ENCODE results near the gene SORCS1.
A peak's percentile ranks its signal among the peaks of the same experiment; 100 is the strongest.
"Not testable (repeated sequence)": the region's sequence is repeated elsewhere in the genome, so short reads cannot be mapped to it uniquely, and the experiment has no call there.

Gene SORCS1

GRCh38 chr10:106938513-106938912 is 226.0 kb downstream of the SORCS1 start:
- no peak for FAIRE-seq

DNA sequence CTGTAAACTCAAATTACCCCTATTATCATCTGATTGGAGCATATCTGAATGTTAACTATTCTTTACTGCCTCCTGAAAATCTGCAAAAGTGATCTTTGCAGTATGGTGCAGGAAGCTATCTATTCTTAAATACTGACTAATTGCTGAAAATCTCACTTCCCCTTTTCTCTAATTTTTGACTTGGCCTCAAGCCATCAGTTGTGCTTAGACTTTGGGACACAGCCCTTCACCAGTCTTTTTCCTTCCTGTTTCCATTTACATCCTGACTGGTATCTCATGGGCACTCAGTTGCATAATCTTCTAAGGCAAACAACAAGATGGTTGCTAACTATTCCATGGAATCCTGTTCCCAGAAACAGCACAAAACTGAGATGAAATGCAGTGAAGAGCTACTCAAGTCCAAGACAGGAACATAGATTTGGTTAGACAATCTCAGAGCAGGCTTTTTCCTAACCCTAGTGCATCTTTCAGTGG is 228.5 kb downstream of the SORCS1 start:
- no peak for FAIRE-seq

DNA sequence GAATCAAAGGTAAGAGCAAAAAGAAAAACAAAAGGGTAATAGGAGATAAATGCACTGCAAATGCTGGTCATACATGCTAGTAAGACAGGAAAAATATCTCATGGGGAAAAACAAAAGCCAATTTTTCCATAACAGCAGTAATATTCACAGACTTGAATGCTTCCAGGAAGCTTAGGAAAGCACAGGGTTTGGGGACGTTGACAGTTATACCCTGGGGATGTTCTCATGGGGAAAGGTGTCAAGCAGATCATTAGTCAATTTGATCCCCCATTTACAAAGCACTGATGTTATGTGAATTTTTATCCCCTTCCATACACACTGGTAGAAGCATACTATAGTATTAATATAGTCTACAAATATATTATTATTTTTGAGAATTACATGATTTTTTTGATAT is 232.7 kb downstream of the SORCS1 start:
- no peak for FAIRE-seq

- FAIRE-seq, result no peak
Measured at GRCh38 chr10:106931159-106931852, 233.2 kb downstream of the SORCS1 start.

DNA sequence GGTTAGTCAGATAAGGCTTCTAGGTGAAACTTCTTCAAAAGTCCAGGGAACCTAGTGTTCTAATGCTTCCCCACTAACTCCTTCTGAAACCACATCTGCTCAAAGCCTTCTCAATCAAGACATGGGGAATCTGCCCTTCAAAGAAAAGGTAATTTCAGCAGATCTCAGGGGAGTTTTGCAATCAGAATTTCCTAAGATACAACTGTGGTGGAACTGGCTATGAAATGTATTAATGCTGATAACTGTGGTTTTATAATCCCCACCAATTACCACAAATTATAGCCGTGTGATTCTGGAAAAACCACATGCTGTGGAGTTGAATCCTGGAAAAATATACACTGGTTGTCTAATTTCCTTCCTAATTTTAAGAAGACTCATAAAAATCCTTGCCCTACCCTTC is 233.8 kb downstream of the SORCS1 start:
- no peak for FAIRE-seq

GRCh38 chr10:106929291-106929895 is 235.1 kb downstream of the SORCS1 start:
- no peak for FAIRE-seq

- not testable (repeated sequence) for FAIRE-seq
Measured at GRCh38 chr10:106928151-106928550, 236.4 kb downstream of the SORCS1 start.

- no peak for FAIRE-seq
Measured at GRCh38 chr10:106925191-106925590, 239.3 kb downstream of the SORCS1 start.

DNA sequence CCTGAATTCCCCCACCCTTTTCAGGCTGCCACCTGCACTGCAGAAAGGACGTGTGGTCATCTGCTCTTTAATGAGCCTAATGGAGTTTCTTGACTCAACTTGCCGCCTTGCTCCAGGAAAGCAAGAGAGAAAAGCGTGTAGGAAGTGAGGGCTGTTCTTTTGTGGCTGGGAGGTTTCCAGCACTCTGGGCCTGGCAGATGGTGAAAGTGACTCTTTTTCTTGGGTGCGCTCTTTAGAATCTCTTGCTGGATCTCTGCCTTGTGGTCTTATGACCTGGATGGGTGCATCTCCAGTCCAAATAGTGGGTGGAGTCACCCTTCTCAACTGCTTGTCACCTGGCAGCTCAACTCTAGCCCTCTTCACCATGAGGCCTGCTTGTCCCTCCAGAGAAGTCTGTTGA is 244.0 kb downstream of the SORCS1 start:
- FAIRE-seq, result no peak

DNA sequence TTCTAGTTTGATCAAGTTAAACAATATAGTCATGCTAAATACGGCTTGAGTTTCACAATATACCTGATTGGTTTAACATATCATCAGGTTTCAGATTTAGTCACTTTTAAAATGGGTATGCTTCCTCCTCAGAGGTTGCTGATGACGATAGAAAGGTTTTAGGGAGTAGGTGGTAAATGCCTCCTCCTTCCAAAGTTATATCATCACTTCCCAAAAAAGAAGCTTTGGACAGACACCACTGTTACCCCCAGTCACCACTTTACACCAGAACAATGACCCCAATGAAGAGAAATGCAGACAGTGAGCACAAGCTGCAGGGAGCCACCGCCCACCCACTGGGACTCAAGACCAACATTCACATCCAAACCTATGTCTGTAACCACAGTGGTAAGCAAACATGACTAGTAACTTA is 244.6 kb downstream of the SORCS1 start:
- FAIRE-seq, result no peak

GRCh38 chr10:106917452-106918055 is 247.0 kb downstream of the SORCS1 start:
- FAIRE-seq, result no peak

- no peak for FAIRE-seq
Measured at GRCh38 chr10:106914016-106914415, 250.5 kb downstream of the SORCS1 start.

DNA sequence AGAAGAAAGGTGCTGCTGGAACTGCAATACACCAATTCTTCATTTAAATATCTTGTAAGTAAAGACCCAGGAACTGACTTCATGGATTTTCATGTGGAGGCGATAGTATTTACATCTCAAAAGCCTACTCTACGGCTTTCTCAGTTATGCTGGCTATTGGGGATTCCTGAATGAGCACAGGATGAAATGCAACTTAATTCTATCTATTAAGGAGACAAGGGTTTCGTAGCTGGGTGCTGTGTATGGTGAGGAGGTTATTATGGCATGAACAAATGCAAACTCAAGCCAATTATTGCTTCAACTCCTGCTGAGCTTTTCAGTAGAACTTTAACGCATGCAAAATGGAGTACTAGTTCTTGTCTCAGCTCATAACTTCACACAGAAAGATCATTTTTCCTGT is 251.2 kb downstream of the SORCS1 start:
- FAIRE-seq, result no peak

DNA sequence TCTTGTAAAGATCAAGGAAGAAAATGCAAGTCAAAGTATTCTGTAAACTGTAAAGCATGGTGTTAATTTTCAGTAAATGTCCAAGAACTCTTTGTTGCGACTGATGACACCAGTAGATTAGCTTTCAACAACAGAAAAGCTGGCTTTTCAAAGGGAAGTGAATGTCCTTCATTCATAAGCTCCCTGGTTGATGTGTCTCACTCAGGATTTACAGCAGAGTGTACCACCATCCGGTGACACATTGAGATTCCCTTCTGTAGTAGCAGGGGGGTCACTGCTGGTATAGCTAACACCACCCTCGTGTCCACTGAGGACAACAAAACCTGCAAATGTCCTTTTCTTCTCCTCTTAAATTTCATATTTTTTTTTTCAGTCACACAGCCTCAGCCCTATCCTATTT is 253.4 kb downstream of the SORCS1 start:
- no peak for FAIRE-seq

DNA sequence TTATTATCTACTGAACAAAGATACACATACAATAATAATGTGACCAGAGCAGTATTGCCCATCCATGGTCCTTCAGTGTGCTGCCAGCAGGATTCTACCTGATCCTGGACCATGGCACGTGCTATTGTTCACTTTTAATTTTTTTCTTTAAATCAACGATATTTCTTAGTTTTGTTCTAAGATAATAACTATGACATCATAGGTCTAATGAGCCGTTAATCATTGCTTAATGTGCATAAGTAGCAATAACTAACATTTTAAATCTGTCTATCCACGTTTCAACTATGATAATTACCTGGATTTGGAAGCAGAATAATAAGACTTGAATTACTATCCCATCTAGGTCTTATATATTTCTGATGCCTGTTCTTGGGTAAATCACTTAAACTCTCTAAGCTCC is 253.8 kb downstream of the SORCS1 start:
- no peak for FAIRE-seq

DNA sequence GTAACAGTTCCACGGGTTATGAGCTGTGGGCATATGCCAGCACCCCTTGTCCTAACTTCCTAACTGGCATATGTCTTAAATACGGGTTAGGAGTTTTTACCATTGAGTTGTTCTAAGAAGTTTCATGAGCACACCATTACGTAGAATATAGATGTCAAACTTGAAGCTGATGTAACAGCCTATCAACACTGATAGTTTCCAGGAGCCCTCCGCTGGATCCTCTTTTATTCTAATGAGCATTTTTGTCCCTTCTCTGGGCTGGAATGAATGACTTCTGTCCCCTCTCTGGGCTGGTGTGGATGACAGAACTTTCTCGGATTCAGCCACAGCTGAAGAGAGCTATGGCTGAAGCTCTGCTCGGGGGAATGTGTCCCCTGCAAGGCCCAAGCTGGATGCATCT is 256.3 kb downstream of the SORCS1 start:
- FAIRE-seq, result no peak

DNA sequence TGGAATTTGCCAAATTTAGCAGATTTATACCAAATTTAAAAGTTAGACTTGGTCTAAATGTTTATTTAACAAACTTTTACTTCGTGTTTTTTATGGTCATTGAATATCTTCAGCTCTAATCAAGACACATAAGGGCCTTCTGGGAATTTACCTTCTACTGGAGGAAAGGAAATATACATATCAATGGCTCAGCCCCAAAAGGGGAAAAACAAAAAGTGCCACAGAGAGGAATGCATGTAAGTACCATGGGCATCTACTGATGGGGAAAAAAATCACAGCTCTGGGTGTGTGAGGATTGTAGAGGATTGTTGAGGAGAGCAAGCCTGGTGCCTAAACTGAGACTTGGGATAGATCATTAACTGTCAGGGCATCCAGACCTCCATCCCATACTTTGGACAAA is 260.3 kb downstream of the SORCS1 start:
- FAIRE-seq, result no peak

GRCh38 chr10:106903180-106903579 is 261.3 kb downstream of the SORCS1 start:
- no peak for FAIRE-seq

- no peak for FAIRE-seq
Measured at GRCh38 chr10:106900016-106900652, 264.4 kb downstream of the SORCS1 start.

DNA sequence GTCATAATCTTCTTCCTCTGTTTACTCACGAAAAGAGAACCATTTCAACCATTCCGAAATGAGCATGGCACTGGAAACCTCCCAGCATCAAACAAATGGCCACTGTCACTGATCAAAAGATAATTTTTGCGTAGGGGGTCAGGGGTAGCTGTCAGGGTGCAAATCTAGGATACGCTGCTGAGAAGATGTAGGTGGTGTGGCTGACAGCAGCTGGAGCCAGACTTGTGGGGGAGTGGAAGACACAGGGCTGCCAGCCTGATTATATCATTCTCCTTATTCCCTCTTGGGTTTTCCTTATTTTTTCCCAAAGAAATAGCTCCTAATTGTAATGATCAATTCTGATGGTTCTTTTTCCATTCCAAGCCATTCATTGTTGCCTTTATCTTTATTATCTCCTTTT is 266.1 kb downstream of the SORCS1 start:
- FAIRE-seq, result no peak

- no peak for FAIRE-seq
Measured at GRCh38 chr10:106897719-106898118, 266.8 kb downstream of the SORCS1 start.

DNA sequence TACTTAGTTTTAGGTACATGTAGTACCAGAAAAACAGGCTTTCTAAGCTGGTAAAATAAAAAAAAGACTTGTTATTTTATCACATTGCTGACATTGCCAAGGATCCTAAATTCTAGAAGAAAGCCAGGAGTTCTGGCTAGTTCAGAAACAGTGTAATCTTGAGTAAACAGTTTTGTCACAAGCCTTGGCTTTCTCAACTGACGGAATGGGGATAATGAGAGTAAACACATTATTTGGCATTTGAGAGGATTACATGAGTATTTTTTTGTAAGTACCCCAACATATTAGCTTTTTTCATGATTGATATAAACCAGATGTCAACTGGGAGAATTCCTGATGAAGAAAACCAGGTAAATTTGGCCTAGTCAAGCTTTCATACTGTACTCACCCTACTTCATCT is 269.8 kb downstream of the SORCS1 start:
- peak; percentile 17 for FAIRE-seq

- FAIRE-seq, result no peak
Measured at GRCh38 chr10:106877574-106877973, 286.9 kb downstream of the SORCS1 start.

DNA sequence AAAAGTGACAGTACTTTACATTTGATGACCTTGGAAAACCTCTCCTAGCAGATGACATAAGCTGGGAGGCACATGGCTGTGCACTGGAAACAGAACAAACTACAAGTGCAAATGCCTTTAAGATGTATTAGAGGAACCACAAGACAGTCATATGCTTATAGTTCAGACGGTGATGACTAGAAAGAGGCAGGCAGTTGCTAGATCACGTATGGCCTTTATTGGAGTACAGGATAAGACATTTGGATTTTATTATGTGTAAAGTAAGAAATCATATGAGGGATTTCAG is 290.0 kb downstream of the SORCS1 start:
- no peak for FAIRE-seq
